Stimulated activated effector memory CD8-positive, alpha-beta T cell treated with anti-CD3 and anti-CD28 coated beads, Interleukin-12 subunit alpha, Interleukin-12 subunit beta, amount 100 ng/mL, for 72 hours (primary cell): ENCODE measurements around the gene A3GALT2.

Experiments used
- ATAC-seq: fragments of 150-1000 bp; cut with Tn5 transposase; 2 replicates; pipeline ENCODE4 v1.10.0; 2021
- DNase-seq, 2 donors: peaks; one replicate each; pipeline ENCODE4 v3.0.0; 2021 to 2022; ENCODE audit warnings: low spot score in 2 of 2
- H3K27ac Mint-ChIP-seq: one replicate; pipeline ENCODE4 v1.8.0; 2022; ENCODE audit warnings: mild to moderate bottlenecking, mixed read lengths
- H3K36me3 Mint-ChIP-seq: one replicate; pipeline ENCODE4 v1.8.0; 2022; ENCODE audit warnings: mild to moderate bottlenecking, mixed read lengths
- H3K4me1 Mint-ChIP-seq: one replicate; pipeline ENCODE4 v1.8.0; 2022; ENCODE audit warnings: mixed read lengths
- H3K4me3 Mint-ChIP-seq: one replicate; pipeline ENCODE4 v1.8.0; 2022; ENCODE audit warnings: mild to moderate bottlenecking, mixed read lengths
- H3K9me3 Mint-ChIP-seq: one replicate; pipeline ENCODE4 v1.8.0; 2022; ENCODE audit warnings: mixed read lengths

Gene A3GALT2

GRCh38 chr1:33320619-33321165 is at the start of gene A3GALT2:
A3GALT2 (minus strand) TSS chr1:33321098; CDS start chr1:33321098, 0 bp downstream.
- no peak for DNase-seq
- H3K9me3 Mint-ChIP-seq: no peaks in the 10 kb centered on the region
- H3K4me1 Mint-ChIP-seq: no peaks in the 10 kb centered on the region
- peaks cover 33% of the 10 kb centered on the region for H3K36me3 Mint-ChIP-seq
- ATAC-seq: no peak
- no peak within 1 kb of the TSS for H3K27ac Mint-ChIP-seq
- no peak within 1 kb of the TSS for H3K4me3 Mint-ChIP-seq

- Mint-ChIP-seq H3K27ac (peak overlapping the region; percentile 61), H3K4me3 (no peak overlapping the region), H3K36me3 (no peaks in the 10 kb centered on the region), H3K4me1 (no peaks in the 10 kb centered on the region), H3K9me3 (no peaks in the 10 kb centered on the region)
- ATAC-seq (no peak), DNase-seq (no peak)
These were observed 49.4 kb upstream of the A3GALT2 start for GRCh38 chr1:33370301-33370700.

GRCh38 chr1:33369764-33370163 is 48.9 kb upstream of the A3GALT2 start:
- Mint-ChIP-seq H3K9me3 (no peaks in the 10 kb centered on the region), H3K4me1 (no peaks in the 10 kb centered on the region), H3K27ac (peak overlapping the region; percentile 61), H3K36me3 (no peaks in the 10 kb centered on the region), H3K4me3 (no peak overlapping the region)
- ATAC-seq (no peak), DNase-seq (no peak)

- DNase-seq (no peak), ATAC-seq (no peak)
- no peak overlapping the region for H3K4me3 Mint-ChIP-seq
- no peaks in the 10 kb centered on the region for H3K9me3 Mint-ChIP-seq
- no peaks in the 10 kb centered on the region for H3K4me1 Mint-ChIP-seq
- H3K36me3 Mint-ChIP-seq: no peaks in the 10 kb centered on the region
- H3K27ac Mint-ChIP-seq: no peak overlapping the region
These were observed 48.2 kb upstream of the A3GALT2 start for GRCh38 chr1:33369081-33369480.

- no peaks in the 10 kb centered on the region for H3K4me1 Mint-ChIP-seq
- H3K4me3 Mint-ChIP-seq: no peak overlapping the region
- H3K9me3 Mint-ChIP-seq: no peaks in the 10 kb centered on the region
- no peak for ATAC-seq
- no peaks in the 10 kb centered on the region for H3K36me3 Mint-ChIP-seq
- DNase-seq: no peak
- no peak overlapping the region for H3K27ac Mint-ChIP-seq
These were observed 47.5 kb upstream of the A3GALT2 start for GRCh38 chr1:33368431-33368830.

GRCh38 chr1:33367485-33368405 is 46.8 kb upstream of the A3GALT2 start:
- no peaks in the 10 kb centered on the region for H3K9me3 Mint-ChIP-seq
- peak overlapping the region; percentile 37 for H3K27ac Mint-ChIP-seq
- peak; percentile 85 for ATAC-seq
- H3K4me1 Mint-ChIP-seq: no peaks in the 10 kb centered on the region
- peak; percentile 82 to 91 for DNase-seq
- no peaks in the 10 kb centered on the region for H3K36me3 Mint-ChIP-seq
- H3K4me3 Mint-ChIP-seq: no peak overlapping the region

- DNase-seq (no peak), ATAC-seq (no peak)
- no peaks in the 10 kb centered on the region for H3K9me3 Mint-ChIP-seq
- H3K27ac Mint-ChIP-seq: peak overlapping the region; percentile 37
- H3K4me3 Mint-ChIP-seq: no peak overlapping the region
- H3K4me1 Mint-ChIP-seq: no peaks in the 10 kb centered on the region
- no peaks in the 10 kb centered on the region for H3K36me3 Mint-ChIP-seq
These were observed 46.0 kb upstream of the A3GALT2 start for GRCh38 chr1:33366762-33367484.

GRCh38 chr1:33365560-33365997 is 44.7 kb upstream of the A3GALT2 start:
- Mint-ChIP-seq H3K4me3 (no peak overlapping the region), H3K27ac (no peak overlapping the region), H3K36me3 (no peaks in the 10 kb centered on the region), H3K9me3 (no peaks in the 10 kb centered on the region), H3K4me1 (no peaks in the 10 kb centered on the region)
- ATAC-seq: no peak
- no peak for DNase-seq

GRCh38 chr1:33364565-33364918 is 43.6 kb upstream of the A3GALT2 start:
- Mint-ChIP-seq H3K9me3 (no peaks in the 10 kb centered on the region), H3K4me3 (no peak overlapping the region), H3K4me1 (no peaks in the 10 kb centered on the region), H3K36me3 (no peaks in the 10 kb centered on the region), H3K27ac (peak overlapping the region; percentile 5)
- DNase-seq: no peak
- no peak for ATAC-seq

- H3K27ac Mint-ChIP-seq: no peak overlapping the region
- no peak for DNase-seq
- H3K4me1 Mint-ChIP-seq: no peaks in the 10 kb centered on the region
- H3K9me3 Mint-ChIP-seq: no peaks in the 10 kb centered on the region
- ATAC-seq: no peak
- H3K4me3 Mint-ChIP-seq: no peak overlapping the region
- H3K36me3 Mint-ChIP-seq: no peaks in the 10 kb centered on the region
These were observed 42.6 kb upstream of the A3GALT2 start for GRCh38 chr1:33363470-33363861.

GRCh38 chr1:33363021-33363420 is 42.1 kb upstream of the A3GALT2 start:
- Mint-ChIP-seq H3K4me3 (no peak overlapping the region), H3K36me3 (no peaks in the 10 kb centered on the region), H3K4me1 (no peaks in the 10 kb centered on the region), H3K27ac (peak overlapping the region; percentile 11), H3K9me3 (no peaks in the 10 kb centered on the region)
- ATAC-seq (no peak), DNase-seq (no peak)

GRCh38 chr1:33361532-33362235 is 40.8 kb upstream of the A3GALT2 start:
- no peak overlapping the region for H3K4me3 Mint-ChIP-seq
- H3K27ac Mint-ChIP-seq: peak overlapping the region; percentile 11
- no peaks in the 10 kb centered on the region for H3K9me3 Mint-ChIP-seq
- no peak for ATAC-seq
- H3K36me3 Mint-ChIP-seq: no peaks in the 10 kb centered on the region
- DNase-seq: no peak
- no peaks in the 10 kb centered on the region for H3K4me1 Mint-ChIP-seq

- no peaks in the 10 kb centered on the region for H3K36me3 Mint-ChIP-seq
- no peaks in the 10 kb centered on the region for H3K9me3 Mint-ChIP-seq
- H3K27ac Mint-ChIP-seq: no peak overlapping the region
- DNase-seq (no peak), ATAC-seq (no peak)
- no peak overlapping the region for H3K4me3 Mint-ChIP-seq
- no peaks in the 10 kb centered on the region for H3K4me1 Mint-ChIP-seq
These were observed 39.5 kb upstream of the A3GALT2 start for GRCh38 chr1:33360367-33360766.

GRCh38 chr1:33359931-33360330 is 39.0 kb upstream of the A3GALT2 start:
- no peak for DNase-seq
- no peaks in the 10 kb centered on the region for H3K36me3 Mint-ChIP-seq
- no peak for ATAC-seq

GRCh38 chr1:33358795-33359503 is 38.1 kb upstream of the A3GALT2 start:
- no peak overlapping the region for H3K27ac Mint-ChIP-seq
- DNase-seq (no peak), ATAC-seq (no peak)
- H3K36me3 Mint-ChIP-seq: no peaks in the 10 kb centered on the region
- H3K9me3 Mint-ChIP-seq: no peaks in the 10 kb centered on the region
- H3K4me1 Mint-ChIP-seq: no peaks in the 10 kb centered on the region
- no peak overlapping the region for H3K4me3 Mint-ChIP-seq

More at GRCh38 chr1:33359931-33360330, 39.0 kb upstream of the A3GALT2 start:
- Mint-ChIP-seq H3K27ac (no peak overlapping the region), H3K4me3 (no peak overlapping the region), H3K4me1 (no peaks in the 10 kb centered on the region), H3K9me3 (no peaks in the 10 kb centered on the region)
